Calu3 (cell line): ENCODE data around the gene TTC28. TPM values are rescaled to one million over a fixed set of nuclear protein-coding genes. Genes with fewer than 3 reads are reported as not detected.

Experiments used
- BruUV-seq: library from RNA; stranded (reverse); fragments of 400-500 nt; replicated peaks from 2 replicates; lab custom pipeline; 2021; lab: Mats Ljungman, UMichigan
- CTCF ChIA-PET: fragments of 300-600 bp; sonication (Branson Sonifier 250); formaldehyde crosslinking; loops from one replicate; lab custom pipeline; 2022; ENCODE audit warnings: antibody characterized with exemption; lab: Charles Lee
- DNase-seq: peaks from one replicate; pipeline ENCODE4 v3.0.0; 2022
- H3K27ac Mint-ChIP-seq: one replicate; pipeline ENCODE4 v1.8.0; 2022; ENCODE audit warnings: mixed read lengths; ENCODE audit not compliant: unreplicated experiment
- H3K27me3 Mint-ChIP-seq: one replicate; pipeline ENCODE4 v1.8.0; 2022; ENCODE audit warnings: mixed read lengths; ENCODE audit not compliant: unreplicated experiment
- H3K36me3 Mint-ChIP-seq: one replicate; pipeline ENCODE4 v1.8.0; 2022; ENCODE audit warnings: mild to moderate bottlenecking, moderate library complexity, mixed read lengths; ENCODE audit not compliant: insufficient read depth, unreplicated experiment
- H3K4me1 Mint-ChIP-seq: one replicate; pipeline ENCODE4 v1.8.0; 2022; ENCODE audit warnings: mild to moderate bottlenecking, low read depth, mixed read lengths; ENCODE audit not compliant: unreplicated experiment
- H3K4me3 Mint-ChIP-seq: one replicate; pipeline ENCODE4 v1.8.0; 2022; ENCODE audit warnings: mild to moderate bottlenecking, low read depth, moderate library complexity, mixed read lengths; ENCODE audit not compliant: unreplicated experiment
- H3K9me3 Mint-ChIP-seq: one replicate; pipeline ENCODE4 v1.8.0; 2022; ENCODE audit warnings: low read depth, mixed read lengths; ENCODE audit not compliant: unreplicated experiment
- intact Hi-C: fragments of 100-400 bp; cut with micrococcal nuclease; formaldehyde crosslinking; loops from one replicate; pipeline ENCODE4 v1.10.0; 2022; ENCODE audit not compliant: unreplicated experiment
- total RNA-seq: library from RNA; stranded (reverse); gene quantifications from 2 replicates; pipeline ENCODE4 v1.2.3, GENCODE V29; 2022
- TF ChIP-seq, protein P1 (sequence below): fragments of 200-600 bp; IDR thresholded peaks from one replicate; pipeline ENCODE4 v1.8.0; 2022; ENCODE audit warnings: antibody characterized with exemption; ENCODE audit not compliant: unreplicated experiment

Gene TTC28
- total RNA-seq, 1 experiment from 2014 or later, result 5.2 TPM

DNA sequence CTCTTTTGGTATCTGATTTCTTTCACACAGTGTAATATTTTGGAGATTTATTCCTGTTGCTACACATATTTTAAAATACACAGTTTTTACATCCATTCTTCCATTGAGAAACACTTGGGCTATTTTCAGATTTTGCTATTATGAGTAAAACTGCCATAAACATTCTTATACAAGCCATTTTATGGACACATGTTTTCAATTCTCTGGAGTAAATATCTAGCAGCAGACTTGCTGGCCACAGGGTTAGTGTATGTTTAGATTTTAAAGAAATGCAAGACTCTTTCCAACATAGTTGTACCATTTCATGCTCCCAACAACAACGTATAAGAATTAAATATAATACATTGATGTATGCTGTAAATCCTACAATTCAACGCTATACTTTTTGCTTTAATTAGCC, 399.8 kb downstream of the TTC28 start:
- TF ChIP-seq, protein P1, sequence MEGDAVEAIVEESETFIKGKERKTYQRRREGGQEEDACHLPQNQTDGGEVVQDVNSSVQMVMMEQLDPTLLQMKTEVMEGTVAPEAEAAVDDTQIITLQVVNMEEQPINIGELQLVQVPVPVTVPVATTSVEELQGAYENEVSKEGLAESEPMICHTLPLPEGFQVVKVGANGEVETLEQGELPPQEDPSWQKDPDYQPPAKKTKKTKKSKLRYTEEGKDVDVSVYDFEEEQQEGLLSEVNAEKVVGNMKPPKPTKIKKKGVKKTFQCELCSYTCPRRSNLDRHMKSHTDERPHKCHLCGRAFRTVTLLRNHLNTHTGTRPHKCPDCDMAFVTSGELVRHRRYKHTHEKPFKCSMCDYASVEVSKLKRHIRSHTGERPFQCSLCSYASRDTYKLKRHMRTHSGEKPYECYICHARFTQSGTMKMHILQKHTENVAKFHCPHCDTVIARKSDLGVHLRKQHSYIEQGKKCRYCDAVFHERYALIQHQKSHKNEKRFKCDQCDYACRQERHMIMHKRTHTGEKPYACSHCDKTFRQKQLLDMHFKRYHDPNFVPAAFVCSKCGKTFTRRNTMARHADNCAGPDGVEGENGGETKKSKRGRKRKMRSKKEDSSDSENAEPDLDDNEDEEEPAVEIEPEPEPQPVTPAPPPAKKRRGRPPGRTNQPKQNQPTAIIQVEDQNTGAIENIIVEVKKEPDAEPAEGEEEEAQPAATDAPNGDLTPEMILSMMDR, result no peak
- Mint-ChIP-seq H3K4me1 (no peaks in the 10 kb centered on the region), H3K4me3 (no peak overlapping the region), H3K27me3 (no peaks in the 10 kb centered on the region), H3K9me3 (no peaks in the 10 kb centered on the region), H3K27ac (no peak overlapping the region), H3K36me3 (no peaks in the 10 kb centered on the region)
- BruUV-seq, result no TSS peak
- intact Hi-C loops, result no loop called here
- DNase-seq, result no peak
- CTCF ChIA-PET, result no interaction called here

DNA sequence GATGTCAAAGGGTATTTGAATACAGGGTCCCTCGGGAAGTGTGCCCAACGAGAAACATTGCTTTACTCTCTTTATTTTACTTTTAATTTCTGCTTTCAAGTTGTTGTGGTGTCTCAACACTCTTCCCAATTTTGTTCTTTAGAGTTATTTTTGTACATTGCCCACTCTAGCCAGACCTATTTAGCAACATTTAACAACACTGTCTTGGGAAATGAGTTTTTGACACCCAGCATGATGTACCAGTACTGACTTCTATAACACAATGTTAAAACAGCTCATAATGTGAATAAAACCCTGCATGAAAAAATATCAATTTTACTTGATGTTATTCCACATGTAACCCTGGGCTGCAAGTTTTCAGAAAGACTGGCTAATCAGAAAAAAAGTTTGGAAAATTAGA, 410.4 kb downstream of the TTC28 start:
- intact Hi-C loops, result no loop called here
- CTCF ChIA-PET, result no interaction called here
- H3K27ac Mint-ChIP-seq, result no peak overlapping the region
- no peaks in the 10 kb centered on the region for H3K36me3 Mint-ChIP-seq
- no peaks in the 10 kb centered on the region for H3K4me1 Mint-ChIP-seq
- no TSS peak for BruUV-seq
- no peaks in the 10 kb centered on the region for H3K9me3 Mint-ChIP-seq
- H3K4me3 Mint-ChIP-seq, result no peak overlapping the region
- TF ChIP-seq, protein P1, result no peak
- H3K27me3 Mint-ChIP-seq, result peaks cover 26% of the 10 kb centered on the region
- no peak for DNase-seq

DNA sequence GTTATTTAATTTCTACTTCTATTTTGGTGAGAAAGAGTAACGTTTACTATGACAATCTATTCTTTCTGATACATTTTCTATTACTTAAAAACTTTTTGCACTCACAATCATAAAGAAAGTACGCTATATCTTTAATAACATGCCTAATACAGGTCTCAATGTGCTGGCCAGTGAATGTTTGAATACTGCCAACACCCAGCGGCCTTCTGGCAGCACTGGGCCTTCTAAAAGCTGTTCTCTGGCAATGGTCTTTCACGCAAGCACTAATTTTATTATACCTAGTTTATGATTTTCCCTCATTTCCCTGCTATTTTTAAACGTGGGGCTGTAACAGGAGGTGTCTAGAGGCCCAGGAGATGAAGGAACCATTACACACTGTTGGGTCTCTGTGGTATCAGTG, 410.8 kb downstream of the TTC28 start:
- no peaks in the 10 kb centered on the region for H3K4me1 Mint-ChIP-seq
- no peak overlapping the region for H3K27ac Mint-ChIP-seq
- no TSS peak for BruUV-seq
- TF ChIP-seq, protein P1, result no peak
- intact Hi-C loops, result no loop called here
- no peak overlapping the region for H3K4me3 Mint-ChIP-seq
- CTCF ChIA-PET, result no interaction called here
- H3K36me3 Mint-ChIP-seq, result no peaks in the 10 kb centered on the region
- H3K27me3 Mint-ChIP-seq, result peaks cover 30% of the 10 kb centered on the region
- H3K9me3 Mint-ChIP-seq, result no peaks in the 10 kb centered on the region
- DNase-seq, result no peak

GRCh38 chr22:28268171-28268570, 411.5 kb downstream of the TTC28 start:
- H3K4me3 Mint-ChIP-seq, result no peak overlapping the region
- H3K27me3 Mint-ChIP-seq, result peaks cover 32% of the 10 kb centered on the region
- no peak overlapping the region for H3K27ac Mint-ChIP-seq
- H3K36me3 Mint-ChIP-seq, result no peaks in the 10 kb centered on the region
- no peaks in the 10 kb centered on the region for H3K9me3 Mint-ChIP-seq
- CTCF ChIA-PET, result no interaction called here
- TF ChIP-seq, protein P1, result no peak
- intact Hi-C loops, result no loop called here
- H3K4me1 Mint-ChIP-seq, result no peaks in the 10 kb centered on the region
- no TSS peak for BruUV-seq
- DNase-seq, result no peak

DNA sequence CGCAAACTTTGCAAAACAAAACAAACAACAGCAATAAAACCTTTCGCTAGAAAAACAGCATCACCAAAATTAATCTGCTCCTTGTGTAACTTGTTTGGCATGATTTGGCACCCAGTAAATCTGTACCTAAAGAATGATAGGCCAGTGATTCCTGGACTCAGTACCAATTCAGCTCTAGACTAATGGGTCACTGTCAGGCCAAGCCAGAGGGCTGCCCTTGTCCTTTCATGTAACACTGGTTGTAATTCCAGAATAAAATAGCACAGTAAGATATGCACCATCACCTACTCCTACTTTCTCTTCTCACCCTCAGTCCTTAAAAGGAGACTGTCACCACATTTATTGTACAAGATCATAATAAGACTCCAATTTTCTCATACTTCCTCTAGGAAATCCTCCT, 419.0 kb downstream of the TTC28 start:
- no peaks in the 10 kb centered on the region for H3K9me3 Mint-ChIP-seq

More for the DNA sequence above, 419.0 kb downstream of the TTC28 start:
- BruUV-seq, result no TSS peak
- Mint-ChIP-seq H3K27me3 (peaks cover 27% of the 10 kb centered on the region), H3K4me1 (no peaks in the 10 kb centered on the region), H3K4me3 (no peak overlapping the region), H3K27ac (no peak overlapping the region), H3K36me3 (no peaks in the 10 kb centered on the region)
- TF ChIP-seq, protein P1, result no peak
- CTCF ChIA-PET, result no interaction called here
- intact Hi-C loops, result no loop called here
- no peak for DNase-seq
